GM18519 (cell line): ENCODE results near the gene LASP1.
"Not testable (repeated sequence)": the region's sequence is repeated elsewhere in the genome, so short reads cannot be mapped to it uniquely, and the experiment has no call there.

ENCODE experiments used
- ATAC-seq: cut with Tn5 transposase; IDR thresholded peaks from one replicate; pipeline ENCODE4 v1.9.1; 2021; ENCODE audit warnings: mild to moderate bottlenecking, moderate library complexity; ENCODE audit not compliant: unreplicated experiment, low FRiP score

Gene LASP1

DNA sequence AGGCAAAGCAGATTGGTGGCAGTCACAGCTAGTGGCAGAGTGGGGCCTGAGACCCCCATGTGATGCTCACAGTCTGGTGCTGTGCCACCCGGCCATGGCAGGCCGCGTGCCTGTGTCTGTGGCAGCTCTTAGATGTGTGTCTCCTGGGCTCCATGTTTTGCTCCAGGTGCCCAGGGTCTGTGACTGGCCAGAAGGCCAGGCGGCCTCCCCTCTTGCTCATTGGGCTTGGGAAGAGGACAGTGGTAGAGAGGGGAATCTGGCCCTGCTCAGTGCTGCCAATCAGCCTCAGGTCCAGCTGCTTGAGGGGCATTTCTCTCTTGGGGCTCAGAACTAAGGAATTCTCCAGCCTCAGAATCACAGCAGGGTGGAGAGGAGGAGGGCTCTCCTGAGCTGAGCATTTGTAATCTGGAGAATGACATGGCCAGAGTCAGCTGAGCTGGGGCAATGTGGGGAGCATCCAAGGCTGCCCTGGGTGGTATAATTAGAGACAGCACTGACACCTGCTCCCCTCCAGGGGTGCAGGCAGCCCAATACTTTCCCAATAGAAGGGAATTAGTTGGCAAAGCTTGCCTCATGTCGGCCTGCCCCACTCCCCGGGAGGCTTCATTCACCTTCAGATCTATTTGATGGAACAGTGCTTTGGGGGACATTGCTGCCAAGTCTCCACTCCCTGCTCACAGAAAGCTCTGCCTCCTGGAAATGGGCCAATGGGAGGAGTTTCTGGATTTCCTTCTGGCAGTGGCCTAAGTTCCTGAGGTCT is 52.9 kb downstream of the LASP1 start:
- no peak for ATAC-seq

DNA sequence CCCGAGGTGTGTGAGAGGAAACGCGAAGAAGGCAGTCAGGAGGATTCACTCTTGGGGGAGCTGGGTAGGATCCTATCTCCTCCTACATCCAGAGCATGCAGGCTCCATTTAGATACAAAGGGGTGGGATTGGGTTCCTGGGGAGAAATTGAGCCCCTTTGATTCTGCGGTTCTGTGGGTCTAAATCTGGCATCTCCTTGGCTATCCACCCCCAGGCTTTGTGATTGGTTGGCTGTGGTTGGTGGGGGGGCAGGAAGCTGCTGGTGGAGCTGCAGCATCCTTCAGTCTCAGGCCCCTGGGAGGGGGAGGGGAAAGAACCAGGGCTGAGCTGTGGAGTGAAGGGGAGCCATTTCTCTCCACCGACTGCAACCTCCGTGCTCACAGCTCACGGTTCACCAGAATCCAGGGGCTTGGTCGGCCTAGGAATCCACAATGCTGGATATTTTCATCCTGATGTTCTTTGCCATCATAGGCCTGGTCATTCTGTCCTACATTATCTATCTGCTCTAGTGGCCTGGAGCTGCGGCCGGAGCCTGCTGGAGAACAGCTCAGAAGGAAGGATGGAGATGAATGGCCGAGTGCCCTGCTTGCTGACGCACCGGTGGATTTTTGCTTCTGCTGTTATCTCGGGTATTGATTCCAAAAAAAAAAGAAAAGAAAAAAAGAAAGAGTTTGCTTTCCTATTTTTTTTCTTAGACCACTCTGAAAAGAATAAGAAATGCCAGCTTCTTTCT is 55.6 kb downstream of the LASP1 start, which contains the start of gene LASP1NB:
Gene LASP1NB (plus strand): TSS at position 352 of the 733 bp plus-strand sequence.
- ATAC-seq = no peak

DNA sequence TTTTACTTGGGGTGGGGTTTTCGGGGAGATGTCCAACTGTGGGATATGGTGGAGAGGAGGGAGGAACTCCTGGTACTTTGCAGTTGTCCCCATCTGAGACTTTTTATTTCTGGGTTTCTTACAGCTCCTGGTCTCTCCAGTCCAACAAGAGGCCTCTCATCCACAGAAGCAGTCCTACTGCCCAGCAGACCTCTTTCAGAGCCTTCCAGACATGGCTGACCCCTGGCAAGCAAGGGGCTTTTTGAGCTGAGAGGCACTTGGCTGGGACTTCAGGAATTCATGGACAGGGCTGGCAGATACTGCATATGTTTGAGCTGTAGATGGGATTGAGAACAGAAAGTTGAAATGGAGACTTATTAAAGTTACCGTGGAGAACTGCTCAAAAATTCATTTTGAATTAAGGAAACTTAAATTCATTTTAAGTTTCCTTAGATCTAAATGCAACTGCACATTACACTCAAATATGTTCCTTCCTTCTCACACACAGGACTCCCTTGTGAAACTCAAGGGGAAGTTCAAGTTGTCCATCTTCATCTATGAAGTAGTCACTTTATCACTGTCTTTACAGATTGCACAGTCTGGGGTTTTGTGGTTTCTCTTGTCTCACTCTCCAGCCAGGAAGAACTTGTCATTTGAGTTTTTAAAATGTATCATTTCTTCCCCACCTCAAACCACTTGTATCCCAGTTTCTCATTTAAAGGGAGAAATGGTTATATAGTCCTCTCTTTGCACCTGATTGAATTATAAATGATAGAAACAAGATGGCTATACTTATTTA is 56.6 kb downstream of the LASP1 start:
- ATAC-seq = no peak

- not testable (repeated sequence) for ATAC-seq
These were observed 60.9 kb downstream of the LASP1 start for GRCh38 chr17:38930782-38931181.

- not testable (repeated sequence) for ATAC-seq
These were observed 64.1 kb downstream of the LASP1 start for GRCh38 chr17:38933962-38934361.

DNA sequence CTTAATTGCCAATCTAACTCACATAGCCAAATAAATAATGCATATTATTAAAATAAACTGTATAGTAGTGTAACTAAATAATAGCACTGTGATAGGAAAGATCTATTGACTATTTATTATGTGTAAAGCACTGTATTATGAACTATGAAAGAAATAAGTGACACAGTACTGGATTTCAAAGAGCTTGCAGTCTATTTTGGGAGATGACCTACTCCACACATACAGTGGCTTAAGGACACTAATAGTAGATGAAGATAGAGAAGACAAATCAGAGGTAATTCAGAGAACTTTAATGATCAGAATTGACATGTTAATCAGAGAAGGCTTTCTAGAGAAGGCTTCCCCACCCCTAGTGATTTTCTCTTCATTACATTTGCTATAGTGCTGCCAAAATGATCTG is 70.1 kb downstream of the LASP1 start:
- ATAC-seq = no peak

DNA sequence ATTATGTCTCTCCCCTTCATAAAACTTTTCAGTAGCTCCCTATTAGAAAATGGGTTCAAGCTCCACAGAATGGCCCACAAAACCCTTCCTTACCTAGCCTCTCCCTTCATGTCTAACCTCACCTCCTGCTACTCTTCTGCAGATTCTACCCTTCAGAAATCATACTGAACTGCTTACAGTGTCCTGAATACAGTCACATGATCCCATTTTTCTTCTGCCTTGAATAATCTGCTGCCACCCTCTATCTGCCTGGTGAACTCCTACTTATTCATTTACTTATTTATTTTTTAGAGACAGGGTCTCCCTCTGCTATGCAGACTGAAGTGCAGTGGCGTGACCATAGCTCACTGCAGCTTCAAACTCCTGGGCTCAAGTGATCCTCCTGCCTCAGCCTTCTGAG is 70.5 kb downstream of the LASP1 start:
- no peak for ATAC-seq

DNA sequence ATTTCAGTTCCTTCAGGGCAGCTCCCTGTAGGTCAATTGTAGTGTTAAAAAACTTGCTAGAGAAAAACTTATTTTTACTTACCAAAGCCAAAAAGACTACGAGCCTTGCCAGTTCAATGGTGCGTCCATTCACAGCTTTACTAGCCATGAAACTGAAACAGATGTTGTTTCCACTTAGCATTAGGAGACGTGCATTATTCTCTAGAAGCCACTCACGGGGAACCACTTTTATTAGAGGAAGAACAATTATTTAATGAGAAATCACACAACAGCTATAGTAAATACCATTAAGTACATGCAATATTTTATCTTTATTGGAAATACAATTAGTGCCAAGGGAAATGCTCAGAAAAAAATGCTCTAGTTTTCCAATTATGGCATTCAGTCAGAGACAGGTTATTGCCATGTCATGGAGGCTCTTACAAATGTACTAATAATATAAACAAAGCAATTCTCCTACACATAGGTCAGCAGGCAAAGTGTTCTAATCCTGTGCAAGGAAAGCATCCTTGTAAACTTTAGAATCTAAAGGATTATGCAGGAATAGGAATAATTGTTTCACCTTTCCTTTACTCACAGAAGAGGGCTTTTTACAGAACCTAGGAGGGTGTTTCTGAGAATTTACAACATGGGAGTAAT is 73.0 kb downstream of the LASP1 start:
- no peak for ATAC-seq

DNA sequence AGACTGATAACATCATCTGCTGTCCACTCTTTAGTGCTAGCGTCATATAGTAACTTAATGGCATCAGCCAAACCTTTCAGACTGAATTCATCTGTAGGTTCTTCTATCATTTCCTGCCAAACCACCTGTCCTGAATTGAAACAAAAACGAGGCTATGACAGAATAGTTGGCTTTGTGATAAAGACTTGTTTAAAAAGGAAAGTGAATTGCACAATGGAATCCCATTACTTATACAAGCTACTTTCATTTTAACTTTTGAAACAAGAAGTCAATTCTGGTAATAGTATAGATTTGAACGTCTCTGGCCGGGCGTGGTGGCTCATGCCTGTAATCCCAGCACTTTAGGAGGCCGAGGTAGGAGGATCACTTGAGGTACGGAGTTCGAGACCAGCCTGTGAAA is 73.7 kb downstream of the LASP1 start:
- no peak for ATAC-seq

DNA sequence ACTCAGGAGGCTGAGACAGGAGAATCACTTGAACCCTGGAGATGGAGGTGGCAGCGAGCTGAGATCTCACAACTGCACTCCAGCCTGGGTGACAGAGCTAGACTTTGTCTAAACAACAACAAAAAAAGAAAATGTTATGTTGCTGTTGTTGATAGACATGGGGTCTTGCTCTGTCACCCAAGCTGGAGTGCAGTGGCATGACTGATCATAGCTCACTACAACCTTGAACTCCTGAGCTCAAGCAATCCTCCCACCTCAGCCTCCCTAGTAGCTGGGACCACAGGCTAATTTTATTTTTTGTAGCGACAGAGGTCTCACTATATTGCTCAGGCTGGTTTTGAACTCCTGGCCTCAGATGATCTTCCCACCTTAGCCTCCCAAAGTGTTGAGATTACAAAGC is 77.3 kb downstream of the LASP1 start:
- ATAC-seq = no peak

- ATAC-seq = not testable (repeated sequence)
These were observed 83.9 kb downstream of the LASP1 start for GRCh38 chr17:38953800-38954199.

DNA sequence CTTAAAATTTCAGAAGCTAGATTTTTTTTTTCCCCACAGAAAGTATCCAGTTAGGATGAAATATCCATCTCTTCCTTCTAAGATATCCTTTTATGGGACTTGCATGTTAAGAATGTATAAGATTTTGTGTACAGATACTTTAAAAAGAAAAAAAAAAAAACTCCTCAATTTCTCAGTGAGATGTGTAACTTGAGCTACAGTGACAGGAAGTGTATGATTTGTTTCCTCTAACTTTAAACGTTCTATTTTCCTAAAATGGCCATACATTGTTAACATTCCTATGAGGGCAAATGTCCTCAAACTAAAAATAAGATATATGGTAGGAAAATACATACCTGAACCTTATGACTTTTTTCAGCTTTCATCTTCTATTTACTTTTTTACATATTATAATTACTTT is 88.5 kb downstream of the LASP1 start:
- ATAC-seq = no peak

GRCh38 chr17:38958756-38959155 is 88.9 kb downstream of the LASP1 start:
- no peak for ATAC-seq

GRCh38 chr17:38959508-38959907 is 89.7 kb downstream of the LASP1 start:
- no peak for ATAC-seq

DNA sequence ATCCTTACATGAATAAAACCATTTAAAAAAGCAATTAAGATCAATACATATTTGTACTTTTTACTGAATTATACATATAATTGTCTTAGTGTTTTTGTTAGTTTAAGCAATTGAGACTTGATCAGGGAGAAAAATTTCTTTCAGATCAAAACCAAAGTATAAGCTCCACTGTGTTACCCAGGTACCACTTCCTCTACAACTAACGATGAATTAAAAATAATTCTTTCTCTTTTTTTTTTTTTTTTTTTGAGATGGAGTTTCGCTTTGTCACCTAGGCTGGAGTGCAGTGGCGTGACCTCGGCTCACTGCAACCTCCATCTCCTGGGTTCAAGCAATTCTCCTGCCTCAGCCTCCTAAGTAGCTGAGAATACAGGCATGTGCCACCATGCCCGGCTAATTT is 90.5 kb downstream of the LASP1 start:
- no peak for ATAC-seq

GRCh38 chr17:38961413-38961812 is 91.6 kb downstream of the LASP1 start:
- no peak for ATAC-seq

GRCh38 chr17:38967290-38967738 is 97.5 kb downstream of the LASP1 start, which contains the start of gene FBXO47:
TSS of gene FBXO47 (minus strand) at chr17:38967403. CDS start at chr17:38963025, 4,378 bp downstream.
- no peak for ATAC-seq

DNA sequence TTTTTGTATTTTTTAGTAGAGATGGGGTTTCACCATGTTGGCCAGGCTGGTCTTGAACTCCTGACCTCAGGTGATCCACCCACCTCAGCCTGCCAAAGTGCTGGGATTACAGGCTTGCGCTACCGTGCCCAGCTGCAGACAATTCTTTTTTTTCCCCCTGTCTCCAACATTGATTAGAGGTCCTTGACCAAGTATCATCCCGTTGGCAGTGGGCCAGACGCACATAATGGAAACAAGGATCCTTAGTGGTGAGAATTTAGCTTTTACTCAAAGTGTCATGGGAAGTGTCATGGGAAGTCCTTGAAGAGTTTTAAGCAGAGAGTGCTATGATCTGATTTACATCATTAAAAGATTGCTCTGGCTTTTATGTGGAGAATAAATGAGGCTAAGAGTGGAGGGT is 99.4 kb downstream of the LASP1 start:
- no peak for ATAC-seq

DNA sequence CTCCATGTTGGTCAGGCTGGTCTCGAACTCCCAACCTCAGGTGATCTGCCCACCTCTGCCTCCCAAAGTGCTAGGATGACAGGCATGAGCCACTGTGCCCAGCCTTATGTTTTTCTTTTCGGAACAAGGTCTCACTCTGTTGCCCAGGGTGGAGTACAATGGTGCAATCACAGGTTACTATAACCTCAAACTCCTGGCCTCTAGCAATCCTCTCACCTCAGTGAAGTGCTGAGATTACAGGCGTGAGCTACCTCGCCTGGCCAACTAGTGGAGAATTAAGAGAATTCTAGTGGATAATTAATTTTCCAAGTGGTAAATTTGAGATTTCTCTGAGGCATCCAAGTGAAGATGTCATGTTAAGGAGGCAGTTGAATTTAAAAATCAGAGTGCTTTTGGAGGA is 100.3 kb downstream of the LASP1 start:
- no peak for ATAC-seq

DNA sequence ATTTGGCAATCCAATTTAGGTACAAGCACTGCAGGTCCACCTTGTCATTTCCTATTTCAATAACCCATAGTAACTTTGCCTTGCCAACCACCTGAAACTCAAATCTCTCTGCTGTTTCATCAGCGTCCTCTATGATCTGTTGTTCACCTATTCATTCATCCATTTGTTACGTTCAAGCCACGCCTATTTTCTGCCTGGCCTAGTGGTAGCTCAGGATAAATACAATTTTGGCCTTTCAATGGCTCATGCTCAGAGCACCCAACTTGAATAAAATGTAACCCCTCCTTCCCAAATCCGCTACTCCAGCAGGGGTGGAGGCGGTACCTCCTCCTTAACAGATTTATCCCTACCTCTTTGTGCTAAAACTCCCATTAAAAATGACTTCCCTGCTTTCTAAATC is 100.9 kb downstream of the LASP1 start:
- ATAC-seq = no peak
